GM12801 (cell line): ENCODE results near the gene CPPED1.

Experiments used
- CTCF ChIP-seq: IDR thresholded peaks from one replicate; pipeline ENCODE4 v1.5.1; 2011; ENCODE audit warnings: control low read depth; ENCODE audit not compliant: insufficient read length; ENCODE audit errors: extremely low read depth

Gene CPPED1

DNA sequence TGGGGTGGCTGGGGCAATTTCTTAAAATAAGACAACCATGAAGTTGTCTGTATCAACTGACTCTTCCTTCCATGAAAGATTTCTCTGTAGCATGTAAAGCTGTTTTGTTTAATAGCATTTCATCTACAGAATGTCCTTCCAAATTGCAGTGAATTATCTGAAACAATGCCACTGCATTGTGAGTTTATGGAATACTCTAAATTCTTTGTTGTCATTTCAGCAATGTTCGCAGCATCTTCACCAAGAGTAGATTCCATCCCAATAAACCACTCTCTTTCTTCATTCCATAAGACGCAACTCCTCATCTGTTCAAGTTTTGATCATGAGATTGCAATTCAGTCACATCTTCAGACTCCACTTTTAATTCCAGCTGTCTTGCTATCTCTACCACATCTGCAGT is 54.6 kb downstream of the CPPED1 start:
- no peak for TF ChIP-seq CTCF

GRCh38 chr16:12747827-12748226 is 55.9 kb downstream of the CPPED1 start:
- TF ChIP-seq CTCF, result no peak

DNA sequence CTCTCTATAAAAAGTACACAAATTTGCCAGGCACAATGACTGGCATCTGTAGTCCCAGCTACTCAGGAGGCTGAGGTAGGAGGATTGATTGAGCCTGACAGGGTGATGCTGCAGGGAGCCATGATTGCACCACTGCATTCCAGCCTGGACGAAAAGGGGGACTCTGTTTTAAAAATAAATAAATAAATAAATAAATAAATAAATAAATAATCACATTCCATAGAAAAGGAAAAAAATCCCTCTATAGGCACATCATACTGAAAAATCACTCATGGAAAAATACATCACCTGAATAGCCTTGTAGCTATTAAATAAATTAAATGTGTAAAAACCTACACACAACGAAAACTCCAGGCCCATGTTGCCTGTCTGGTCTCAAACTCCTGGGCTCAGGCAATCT is 56.4 kb downstream of the CPPED1 start:
- no peak for TF ChIP-seq CTCF

DNA sequence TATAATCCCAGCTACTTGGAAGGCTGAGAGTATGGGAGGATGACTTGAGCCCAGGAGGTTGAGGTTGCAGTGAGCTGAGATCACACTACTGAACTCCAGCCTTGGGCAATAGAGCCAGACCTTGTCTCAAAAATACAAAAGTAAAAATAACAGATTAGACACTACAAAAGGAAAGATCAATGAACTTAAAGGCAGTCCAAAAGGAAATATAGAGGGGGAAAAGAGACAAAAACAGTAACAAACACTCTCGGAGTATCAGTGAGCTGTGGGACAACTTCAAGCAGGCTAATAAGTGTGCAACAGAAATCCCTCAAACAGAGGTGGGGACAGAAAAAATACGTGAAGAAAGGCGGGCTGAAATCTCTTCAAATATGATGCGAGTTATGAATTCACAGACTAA is 58.8 kb downstream of the CPPED1 start:
- no peak for TF ChIP-seq CTCF

DNA sequence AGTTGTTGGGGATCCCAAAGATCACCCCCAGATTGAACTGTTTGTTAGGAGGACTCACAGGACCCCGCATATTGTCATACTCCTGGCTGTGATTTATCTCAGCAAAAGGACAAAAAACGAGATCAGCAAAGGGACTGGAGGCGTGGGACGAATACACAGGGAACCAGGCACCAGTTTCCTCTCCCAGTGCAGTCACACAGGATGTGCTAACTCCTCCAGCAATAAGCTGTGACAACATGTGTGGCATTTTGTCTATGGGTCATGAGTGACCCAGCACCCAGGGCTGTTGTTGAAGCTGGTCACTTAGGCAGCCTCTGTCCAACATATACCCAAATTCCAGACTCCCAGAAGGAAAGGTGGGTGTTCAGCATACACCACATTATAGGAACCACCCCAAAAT is 60.9 kb downstream of the CPPED1 start:
- no peak for TF ChIP-seq CTCF

DNA sequence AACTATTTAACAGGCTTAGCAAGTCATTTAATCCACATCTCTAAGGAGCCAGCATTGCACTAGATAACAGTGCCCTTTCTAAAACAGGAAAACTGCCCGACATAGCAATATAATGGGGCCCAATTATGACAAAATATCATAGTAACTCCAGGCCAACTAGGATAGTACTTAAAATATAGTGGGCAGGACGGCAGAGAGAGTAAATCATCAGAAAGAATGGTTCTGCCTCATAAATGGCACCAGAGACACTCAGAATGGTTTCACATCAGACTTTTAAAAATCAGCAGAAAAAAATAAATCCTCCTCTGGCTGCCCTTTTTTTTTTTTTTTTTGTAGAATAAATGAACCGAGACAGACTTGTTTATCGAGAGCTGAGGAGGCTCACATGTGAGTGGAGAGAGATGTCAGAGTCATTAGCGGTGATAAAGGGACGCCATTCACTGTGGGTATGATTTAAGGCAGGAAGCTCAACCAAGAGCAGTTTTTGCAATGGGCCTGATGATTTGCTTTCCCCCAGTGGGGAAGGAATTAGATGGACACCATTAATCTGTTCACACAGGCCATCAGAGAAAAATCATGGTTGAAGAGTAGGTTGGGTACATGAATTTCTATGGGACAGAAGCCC is 62.6 kb downstream of the CPPED1 start:
- no peak for TF ChIP-seq CTCF

- no peak for TF ChIP-seq CTCF
These were observed 63.9 kb downstream of the CPPED1 start for GRCh38 chr16:12739738-12740137.
